RCC 7860 (cell line): ENCODE measurements around the gene DUSP9.
"Not testable (repeated sequence)": the region's sequence is repeated elsewhere in the genome, so short reads cannot be mapped to it uniquely, and the experiment has no call there.

Source experiments
- DNase-seq: peaks from one replicate; pipeline ENCODE4 v3.0.0-alpha.2; 2015; ENCODE audit warnings: low spot score
- FAIRE-seq: peaks from 2 replicates; lab custom pipeline; 2012; peaks lifted over from hg19 to GRCh38; lab: Jason Lieb, UNC

DUSP9 gene

DNA sequence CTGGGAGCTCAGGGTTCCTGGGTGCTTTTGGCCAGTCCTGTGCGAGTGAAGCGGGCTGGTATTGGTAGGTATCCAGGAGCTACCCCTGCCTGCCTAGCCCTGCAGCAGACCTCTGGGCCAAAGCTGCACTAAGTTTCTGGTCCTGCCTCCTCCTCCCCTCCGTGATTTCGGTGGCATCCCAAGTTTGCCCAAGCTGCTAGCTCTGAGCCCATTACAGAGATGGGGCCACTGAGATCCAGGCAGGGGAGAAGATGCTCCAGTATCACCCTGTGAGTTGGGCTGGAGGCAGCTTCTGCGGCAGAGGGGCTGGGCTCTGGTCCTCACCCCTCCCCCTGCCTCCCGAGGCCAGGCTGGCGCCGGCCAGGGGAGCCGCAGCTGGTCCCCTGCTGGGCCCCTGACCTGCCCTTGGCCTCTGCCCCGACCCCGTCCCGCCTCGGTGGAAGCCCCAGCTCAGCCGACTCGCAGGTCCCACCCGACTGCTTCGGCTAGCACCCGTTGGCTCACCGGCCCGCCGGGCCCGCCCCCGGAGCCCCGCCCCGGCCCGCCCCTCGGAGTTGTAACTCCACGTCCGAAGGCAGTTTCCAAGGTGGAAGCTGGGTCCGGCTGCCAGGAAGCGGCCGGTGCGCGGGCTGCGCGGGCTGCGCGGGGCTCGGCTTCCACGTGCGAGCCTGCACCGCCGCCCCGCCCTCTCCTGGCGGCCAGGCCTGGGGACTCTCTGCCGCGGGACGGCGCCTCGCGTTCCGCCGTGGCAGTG is at the start of gene DUSP9:
DUSP9 (plus strand) TSS at position 584 of the 754 bp plus-strand sequence. CDS start 751 bp downstream, outside the sequence.
- DNase-seq = peak; percentile 11
- FAIRE-seq = no peak

DNA sequence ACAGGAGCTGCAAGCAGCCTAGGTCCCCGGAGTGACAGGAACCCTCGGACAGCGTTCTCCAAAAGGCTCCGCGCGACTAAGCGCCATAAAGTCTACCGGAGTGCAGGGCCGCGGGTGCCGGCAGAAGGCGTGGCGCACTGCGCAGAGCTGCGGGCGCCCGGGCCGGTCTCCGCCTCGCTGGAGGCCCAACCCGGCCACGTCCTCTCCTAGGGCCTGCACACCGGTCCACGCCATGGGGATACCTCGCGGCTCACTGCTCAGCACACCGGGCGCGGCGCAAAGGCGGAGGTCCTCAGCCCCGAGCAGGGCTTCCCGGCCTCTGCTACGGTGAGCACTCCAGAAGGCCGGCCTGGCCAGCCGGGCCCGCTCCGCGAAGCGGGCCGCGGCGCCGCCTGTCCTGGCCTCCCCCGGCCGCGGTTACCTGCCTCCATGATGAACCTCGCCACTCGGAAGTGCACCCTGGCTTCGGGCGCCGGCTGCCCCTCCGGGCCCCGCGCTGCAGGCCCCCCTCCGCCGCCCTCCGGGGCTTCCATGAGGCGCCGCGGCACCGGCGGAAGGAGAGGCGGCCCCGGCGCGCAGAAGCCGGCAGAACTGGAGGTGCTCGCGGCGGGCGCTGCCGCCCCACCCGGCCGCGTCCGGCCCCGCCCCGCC is 48.3 kb upstream of the DUSP9 start, which contains the start of gene CCNQ:
CCNQ (minus strand) TSS at position 599 of the 651 bp plus-strand sequence; CDS start at position 533, 66 bp downstream.
- DNase-seq (no peak), FAIRE-seq (no peak)

- DNase-seq (peak; percentile 76), FAIRE-seq (no peak)
Observed at GRCh38 chrX:153599192-153600031, 47.6 kb upstream of the DUSP9 start.

GRCh38 chrX:153600032-153600373 is 47.0 kb upstream of the DUSP9 start:
- FAIRE-seq = no peak
- no peak for DNase-seq

- FAIRE-seq (no peak), DNase-seq (no peak)
Observed at GRCh38 chrX:153600921-153601320, 46.1 kb upstream of the DUSP9 start.

GRCh38 chrX:153601511-153602110 is 45.4 kb upstream of the DUSP9 start:
- FAIRE-seq = no peak
- no peak for DNase-seq

- DNase-seq = no peak
- no peak for FAIRE-seq
Observed at GRCh38 chrX:153602601-153603000, 44.4 kb upstream of the DUSP9 start.

DNA sequence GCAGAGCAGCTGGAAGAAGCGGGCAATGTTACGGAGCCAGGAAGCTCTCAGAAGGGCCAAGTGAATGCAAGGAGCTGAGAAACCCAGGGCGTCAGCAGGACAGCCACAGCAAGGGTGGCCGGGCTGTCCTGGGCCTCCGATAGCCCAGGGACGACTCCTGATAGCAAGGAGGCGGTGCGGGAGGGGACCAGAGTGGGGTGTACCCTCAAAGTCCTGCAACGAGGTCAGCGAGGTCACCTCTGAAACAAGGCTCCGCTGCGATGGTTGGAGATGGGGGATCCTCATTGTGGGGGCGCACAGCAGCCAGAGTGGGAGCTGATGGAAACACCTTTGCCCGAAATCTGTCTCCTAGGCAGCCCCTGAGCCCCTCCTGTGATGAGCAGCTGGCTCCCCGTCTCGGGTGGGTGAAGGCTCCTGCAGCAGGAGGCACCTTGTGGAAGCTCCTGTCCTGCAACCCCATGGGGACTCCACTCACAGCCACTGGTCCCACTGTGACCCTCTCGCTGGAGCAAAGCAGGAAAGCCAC is 43.8 kb upstream of the DUSP9 start:
- DNase-seq (no peak), FAIRE-seq (no peak)

DNA sequence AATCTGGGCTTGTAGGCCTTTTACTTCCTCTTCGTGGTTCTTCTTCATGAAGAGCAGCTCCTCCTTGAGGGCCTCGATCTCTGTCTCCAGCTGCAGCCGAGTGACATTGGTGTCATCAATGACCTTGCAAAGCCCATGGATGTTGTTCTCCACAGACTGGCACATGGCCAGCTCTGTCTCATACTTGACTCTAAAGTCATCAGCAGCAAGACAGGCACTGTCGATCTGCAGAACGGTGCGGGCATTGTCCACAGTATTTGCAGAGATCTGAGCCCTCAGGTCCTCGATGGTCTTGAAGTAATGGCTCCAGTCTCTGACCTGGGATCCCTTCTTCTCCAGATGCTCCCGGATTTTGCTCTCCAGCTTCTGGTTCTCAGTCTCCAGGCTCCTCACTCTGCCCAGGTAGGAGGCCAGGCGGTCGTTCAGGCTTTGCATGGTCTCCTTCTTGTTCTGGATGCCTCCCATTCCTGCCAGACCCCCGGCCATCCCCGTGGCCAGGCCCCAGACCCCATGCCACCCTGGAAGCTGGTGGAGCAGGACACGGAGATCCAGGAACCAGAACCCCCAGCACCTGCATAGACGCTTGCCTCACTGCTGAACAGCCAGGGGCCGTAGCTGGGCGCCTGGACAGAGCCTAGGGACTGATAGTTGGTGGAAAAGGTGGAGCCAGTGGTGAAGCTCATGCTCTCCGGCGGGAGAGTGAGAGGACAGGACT is 42.2 kb upstream of the DUSP9 start:
- not testable (repeated sequence) for DNase-seq, FAIRE-seq

- FAIRE-seq (no peak), DNase-seq (no peak)
Observed at GRCh38 chrX:153606503-153606902, 40.5 kb upstream of the DUSP9 start.

DNA sequence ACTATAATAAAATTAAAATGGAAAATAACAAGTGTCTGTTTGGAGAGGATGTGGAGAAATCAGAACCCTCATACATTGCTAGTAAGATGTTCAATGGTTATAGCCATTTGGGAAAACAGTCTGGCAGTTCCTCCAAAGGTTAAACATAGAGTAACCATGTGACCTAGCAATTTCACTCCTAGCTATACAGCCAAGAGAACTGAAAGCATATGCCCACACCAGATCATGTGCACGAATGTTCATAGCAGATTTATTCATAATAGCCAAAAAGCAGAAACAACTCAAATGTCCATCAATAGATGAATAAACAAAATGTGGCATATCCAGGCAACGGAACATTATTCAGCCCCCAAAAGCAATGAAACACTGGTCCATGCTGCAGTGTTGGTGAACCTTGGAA is 38.6 kb upstream of the DUSP9 start:
- no peak for FAIRE-seq
- no peak for DNase-seq

DNA sequence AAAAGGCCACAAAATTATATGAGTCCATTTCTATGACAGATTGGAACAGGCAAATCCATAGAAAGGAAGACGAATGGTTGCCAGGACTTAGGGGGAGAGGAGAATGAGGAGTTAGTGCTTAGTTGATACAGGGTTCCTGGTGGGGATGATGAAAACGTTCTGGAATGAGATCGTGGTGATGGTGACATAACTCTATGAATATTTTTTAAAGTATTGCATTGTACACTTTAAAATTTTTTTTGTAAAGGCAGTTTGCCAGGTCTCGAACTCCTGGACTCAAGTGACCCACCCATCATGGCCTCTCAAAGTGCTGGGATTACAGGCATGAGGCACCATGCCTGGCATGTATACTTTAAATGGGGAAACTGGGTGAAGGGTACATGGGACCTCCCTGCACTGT is 38.2 kb upstream of the DUSP9 start:
- FAIRE-seq = no peak
- DNase-seq = no peak

- FAIRE-seq (no peak), DNase-seq (peak; percentile 15)
Observed at GRCh38 chrX:153609917-153610835, 36.8 kb upstream of the DUSP9 start.

DNA sequence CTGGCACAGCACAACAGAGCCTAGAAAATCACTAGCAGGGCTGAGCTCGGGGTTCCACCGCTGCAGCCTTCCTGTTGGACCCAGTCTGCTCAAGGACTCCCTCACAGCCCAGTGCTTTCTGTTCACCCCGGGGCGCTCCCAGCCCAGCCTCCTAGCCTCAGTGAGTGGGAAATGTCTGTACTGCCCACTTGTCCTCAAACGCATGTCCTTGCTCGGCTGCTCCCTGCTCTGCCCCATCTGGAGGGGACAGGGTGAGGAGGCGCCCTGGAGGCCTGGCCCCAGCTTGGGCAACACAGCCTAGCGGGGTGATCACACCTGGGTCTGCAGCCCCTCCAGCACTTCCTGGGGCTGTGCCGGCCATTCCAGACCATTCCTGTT is 36.2 kb upstream of the DUSP9 start:
- DNase-seq (no peak), FAIRE-seq (no peak)

GRCh38 chrX:153611298-153612095 is 35.5 kb upstream of the DUSP9 start:
- DNase-seq (no peak), FAIRE-seq (no peak)

DNA sequence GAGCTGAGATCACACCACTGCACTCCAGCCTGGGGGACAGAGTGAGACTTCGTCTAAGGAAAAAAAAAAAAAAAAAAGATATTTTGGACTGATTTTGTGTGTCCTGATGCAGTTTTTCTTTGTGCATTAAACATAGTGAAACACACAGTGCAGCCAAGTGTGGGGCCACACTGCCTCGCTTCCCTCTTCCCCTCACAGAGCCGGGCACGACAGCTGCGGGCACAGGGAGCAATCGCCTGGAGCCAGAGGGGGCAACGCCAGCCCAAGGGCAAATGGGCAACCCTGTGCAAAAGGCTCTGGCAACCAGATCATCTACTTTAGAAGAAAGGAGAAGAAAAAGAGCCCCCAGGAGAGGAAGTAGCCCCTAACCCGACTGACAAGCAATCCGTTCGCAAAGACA is 34.6 kb upstream of the DUSP9 start:
- FAIRE-seq (no peak), DNase-seq (no peak)

GRCh38 chrX:153614818-153615217 is 32.2 kb upstream of the DUSP9 start:
- no peak for DNase-seq
- no peak for FAIRE-seq

DNA sequence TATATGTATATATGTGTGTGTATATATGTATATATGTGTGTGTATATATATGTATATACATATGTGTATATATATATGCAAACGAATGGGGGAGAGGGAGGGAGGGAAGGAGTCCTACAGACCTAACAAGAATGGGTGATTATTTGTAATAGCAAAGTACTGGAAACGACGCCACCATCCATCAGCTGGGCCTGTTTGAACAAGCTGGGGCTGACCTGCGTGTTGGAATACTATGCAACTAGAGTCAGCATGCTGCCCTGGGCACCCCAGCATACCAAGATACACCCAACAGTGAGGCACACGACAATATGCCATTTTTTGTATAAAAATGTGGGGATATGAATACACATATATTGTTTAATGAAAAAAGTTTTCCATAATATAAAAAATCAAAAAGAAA is 26.4 kb upstream of the DUSP9 start:
- DNase-seq (no peak), FAIRE-seq (no peak)
